ENCODE data around the gene CDR2L.

DNA sequence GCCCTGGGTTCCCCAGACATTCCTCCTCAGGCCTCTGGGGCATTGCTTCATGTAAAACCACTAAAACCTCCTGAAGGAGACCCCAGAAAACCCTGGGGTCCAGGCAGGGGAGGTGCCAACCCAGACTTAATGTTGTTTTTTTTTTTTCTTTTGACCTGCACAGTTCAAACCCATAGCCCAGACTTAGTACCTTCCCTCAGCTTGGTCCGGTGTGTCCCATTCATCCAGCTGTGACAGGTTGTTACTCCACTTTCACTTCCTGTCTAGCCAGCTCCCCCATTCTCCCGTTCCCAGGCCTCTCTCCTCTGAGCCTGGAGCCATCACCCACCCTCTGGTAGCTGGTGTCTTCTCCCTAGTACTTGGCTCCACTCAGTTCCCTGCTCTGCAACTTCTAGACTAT, 4.8 kb downstream of the CDR2L start:
- TF ChIP-seq, protein P1, sequence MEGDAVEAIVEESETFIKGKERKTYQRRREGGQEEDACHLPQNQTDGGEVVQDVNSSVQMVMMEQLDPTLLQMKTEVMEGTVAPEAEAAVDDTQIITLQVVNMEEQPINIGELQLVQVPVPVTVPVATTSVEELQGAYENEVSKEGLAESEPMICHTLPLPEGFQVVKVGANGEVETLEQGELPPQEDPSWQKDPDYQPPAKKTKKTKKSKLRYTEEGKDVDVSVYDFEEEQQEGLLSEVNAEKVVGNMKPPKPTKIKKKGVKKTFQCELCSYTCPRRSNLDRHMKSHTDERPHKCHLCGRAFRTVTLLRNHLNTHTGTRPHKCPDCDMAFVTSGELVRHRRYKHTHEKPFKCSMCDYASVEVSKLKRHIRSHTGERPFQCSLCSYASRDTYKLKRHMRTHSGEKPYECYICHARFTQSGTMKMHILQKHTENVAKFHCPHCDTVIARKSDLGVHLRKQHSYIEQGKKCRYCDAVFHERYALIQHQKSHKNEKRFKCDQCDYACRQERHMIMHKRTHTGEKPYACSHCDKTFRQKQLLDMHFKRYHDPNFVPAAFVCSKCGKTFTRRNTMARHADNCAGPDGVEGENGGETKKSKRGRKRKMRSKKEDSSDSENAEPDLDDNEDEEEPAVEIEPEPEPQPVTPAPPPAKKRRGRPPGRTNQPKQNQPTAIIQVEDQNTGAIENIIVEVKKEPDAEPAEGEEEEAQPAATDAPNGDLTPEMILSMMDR (IDR thresholded peaks at IDR 0.05; ENCODE audit: low read length): no peak
- no peak for TF ChIP-seq EZH2 (optimal IDR thresholded peaks at IDR 0.05; ENCODE audit: low read depth, low read length)
